ENCODE measurements around the gene HDAC4. TPM values are rescaled to one million over a fixed set of nuclear protein-coding genes. Genes with fewer than 3 reads are reported as not detected.

Gene HDAC4
- polyA plus RNA-seq, 1 experiment, result 4.4 TPM

GRCh38 chr2:239204876-239205468 is 195.8 kb downstream of the HDAC4 start:
- Histone ChIP-seq H3K36me3 (ENCODE audit: control insufficient read depth, insufficient read depth, low read length) (no peaks in the 10 kb centered on the region), H3K4me3 (ENCODE audit: low read depth, low read length) (no peak overlapping the region), H3K27me3 (ENCODE audit: control insufficient read depth, insufficient read depth, low read length) (no peaks in the 10 kb centered on the region)
- ChIA-PET CTCF (interaction anchor here (1.1 kb wide), 1 partner anchor 14 kb away, joined by 3 read pairs; no protein-coding TSS in a partner anchor), POLR2A (no interaction called here)
- DNase-seq (ENCODE audit: low read depth), result no peak
- no peak for TF ChIP-seq CTCF (IDR thresholded peaks at IDR 0.05; ENCODE audit: insufficient read depth, low read depth, low read length)

DNA sequence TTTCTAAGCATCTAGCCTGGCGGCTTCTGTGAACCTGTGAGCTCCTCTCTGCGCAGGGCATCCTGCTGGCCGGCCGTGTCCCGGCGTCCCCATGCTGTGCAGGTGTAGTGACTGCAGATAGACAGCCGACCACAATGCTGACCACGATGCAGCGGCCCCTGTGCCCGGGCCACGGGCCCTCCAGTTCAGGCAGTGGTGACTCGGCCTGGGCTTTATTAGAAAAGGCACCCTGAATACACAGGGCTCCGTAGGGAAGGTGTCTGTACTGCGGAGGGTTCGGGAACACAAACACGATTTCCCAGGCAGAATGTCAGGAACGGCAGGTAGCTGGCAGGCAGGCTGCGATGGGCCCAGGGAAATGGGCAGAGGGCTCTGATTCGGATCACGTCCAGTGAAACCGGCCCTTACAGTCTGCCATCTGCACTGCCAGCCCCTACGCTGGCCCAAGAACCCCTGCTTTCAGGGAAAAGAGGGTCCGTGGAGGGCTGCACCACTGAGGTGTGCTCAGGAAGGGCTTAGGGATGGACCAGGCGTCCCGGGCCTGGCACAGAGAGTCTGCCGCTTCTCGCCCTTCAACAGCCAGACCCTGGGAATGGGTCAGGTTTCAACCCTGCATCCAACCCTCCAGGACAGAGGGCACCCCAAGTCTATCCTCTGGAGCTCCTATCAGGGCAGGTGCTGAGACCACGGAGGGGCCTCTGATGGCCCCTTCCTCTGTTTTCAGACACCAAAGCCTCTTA is 196.5 kb downstream of the HDAC4 start:
- no peaks in the 10 kb centered on the region for H3K27me3 ChIP-seq (ENCODE audit: control insufficient read depth, insufficient read depth, low read length)
- ChIA-PET CTCF (interaction anchor here (1.1 kb wide), 1 partner anchor 13 kb away, joined by 3 read pairs; no protein-coding TSS in a partner anchor), POLR2A (no interaction called here)
- DNase-seq (ENCODE audit: low read depth), result no peak
- H3K36me3 ChIP-seq (ENCODE audit: control insufficient read depth, insufficient read depth, low read length), result no peaks in the 10 kb centered on the region
- no peak for TF ChIP-seq CTCF (IDR thresholded peaks at IDR 0.05; ENCODE audit: insufficient read depth, low read depth, low read length)
- no peak overlapping the region for H3K4me3 ChIP-seq (ENCODE audit: low read depth, low read length)

DNA sequence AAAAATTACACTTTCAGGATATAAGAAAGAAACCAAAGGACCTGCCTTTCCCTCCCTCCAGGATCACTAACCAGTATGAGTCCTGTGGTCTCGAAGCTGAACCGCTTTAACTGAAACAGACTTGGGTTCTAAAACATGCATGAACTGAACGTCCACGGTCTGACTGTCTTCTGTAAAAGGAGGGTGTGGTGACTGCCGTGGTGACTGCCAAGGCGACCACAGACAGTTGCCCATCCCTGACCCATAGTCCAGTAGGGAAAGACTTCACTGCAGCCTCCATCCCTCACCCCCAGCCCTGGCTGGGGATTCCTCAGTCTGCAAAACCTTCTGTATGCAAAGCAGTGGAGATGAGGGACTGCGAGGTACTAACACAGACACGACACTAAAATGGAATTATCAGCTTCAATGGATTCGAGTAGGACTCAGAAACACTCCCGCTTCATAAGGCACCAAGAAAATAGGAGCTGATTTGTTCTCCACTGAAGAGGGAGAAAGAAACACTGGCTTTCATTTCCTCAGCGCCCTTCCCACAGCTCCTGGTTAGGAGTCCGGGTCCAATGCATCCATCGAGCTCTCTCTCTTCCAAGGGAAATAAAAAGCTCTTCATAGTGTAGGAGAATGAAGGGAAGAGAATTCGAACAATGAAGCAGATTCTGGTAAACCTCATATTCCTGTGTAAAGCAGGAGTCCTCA is 197.2 kb downstream of the HDAC4 start:
- no peak for DNase-seq (ENCODE audit: low read depth)

GRCh38 chr2:239202836-239203235 is 198.0 kb downstream of the HDAC4 start:
- CTCF ChIA-PET, result interaction anchor here (0.9 kb wide), 2 partner anchors 14 to 62 kb away, joined by 3 read pairs; no protein-coding TSS in a partner anchor
- POLR2A ChIA-PET, result no interaction called here
- no peak overlapping the region for H3K4me3 ChIP-seq (ENCODE audit: low read depth, low read length)
- no peak for DNase-seq (ENCODE audit: low read depth)
- no peak for TF ChIP-seq CTCF (IDR thresholded peaks at IDR 0.05; ENCODE audit: insufficient read depth, low read depth, low read length)
- no peaks in the 10 kb centered on the region for H3K27me3 ChIP-seq (ENCODE audit: control insufficient read depth, insufficient read depth, low read length)
- no peaks in the 10 kb centered on the region; the same call in 1 of the 2 replicates for H3K36me3 ChIP-seq (ENCODE audit: control insufficient read depth, insufficient read depth, low read length)

More for the DNA sequence above, 197.2 kb downstream of the HDAC4 start:
- H3K36me3 ChIP-seq (ENCODE audit: control insufficient read depth, insufficient read depth, low read length), result no peaks in the 10 kb centered on the region
- ChIA-PET POLR2A (no interaction called here), CTCF (interaction anchor here (1.1 kb wide), 1 partner anchor 12 kb away, joined by 3 read pairs; no protein-coding TSS in a partner anchor)
- no peak for TF ChIP-seq CTCF (IDR thresholded peaks at IDR 0.05; ENCODE audit: insufficient read depth, low read depth, low read length)
- H3K27me3 ChIP-seq (ENCODE audit: control insufficient read depth, insufficient read depth, low read length), result no peaks in the 10 kb centered on the region
- no peak overlapping the region for H3K4me3 ChIP-seq (ENCODE audit: low read depth, low read length)

DNA sequence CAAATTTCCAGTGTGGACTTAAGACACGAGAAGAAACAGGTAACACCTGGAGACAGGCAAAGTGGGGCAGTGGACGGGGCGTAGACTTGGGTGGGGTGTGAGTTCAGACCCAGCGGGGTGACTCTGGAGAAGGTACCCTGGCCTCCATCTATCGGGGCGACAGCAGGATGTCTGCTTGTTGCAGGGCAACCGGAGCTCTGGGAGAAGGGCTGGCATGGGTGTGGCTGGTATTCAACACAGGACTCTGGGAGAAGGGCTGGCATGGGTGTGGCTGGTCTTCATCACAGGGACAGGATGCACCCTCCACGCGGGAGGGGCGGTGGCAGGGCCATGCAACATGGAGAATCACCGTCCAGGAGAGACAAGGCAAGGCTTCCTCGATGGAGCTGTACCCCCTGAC is 198.5 kb downstream of the HDAC4 start:
- H3K27me3 ChIP-seq (ENCODE audit: control insufficient read depth, insufficient read depth, low read length), result no peaks in the 10 kb centered on the region
- TF ChIP-seq CTCF (IDR thresholded peaks at IDR 0.05; ENCODE audit: insufficient read depth, low read depth, low read length), result no peak
- no peak for DNase-seq (ENCODE audit: low read depth)
- ChIA-PET POLR2A (no interaction called here), CTCF (interaction anchor here (0.9 kb wide), 3 partner anchors 15 to 62 kb away, joined by 3 to 4 read pairs (median 3); no protein-coding TSS in a partner anchor)
- no peak overlapping the region for H3K4me3 ChIP-seq (ENCODE audit: low read depth, low read length)
- no peaks in the 10 kb centered on the region; the same call in 1 of the 2 replicates for H3K36me3 ChIP-seq (ENCODE audit: control insufficient read depth, insufficient read depth, low read length)
